GM18519 (cell line): ENCODE data around the gene MYO1D.

ENCODE experiments used
- ATAC-seq: cut with Tn5 transposase; IDR thresholded peaks from one replicate; pipeline ENCODE4 v1.9.1; 2021; ENCODE audit warnings: mild to moderate bottlenecking, moderate library complexity; ENCODE audit not compliant: unreplicated experiment, low FRiP score

The MYO1D gene

DNA sequence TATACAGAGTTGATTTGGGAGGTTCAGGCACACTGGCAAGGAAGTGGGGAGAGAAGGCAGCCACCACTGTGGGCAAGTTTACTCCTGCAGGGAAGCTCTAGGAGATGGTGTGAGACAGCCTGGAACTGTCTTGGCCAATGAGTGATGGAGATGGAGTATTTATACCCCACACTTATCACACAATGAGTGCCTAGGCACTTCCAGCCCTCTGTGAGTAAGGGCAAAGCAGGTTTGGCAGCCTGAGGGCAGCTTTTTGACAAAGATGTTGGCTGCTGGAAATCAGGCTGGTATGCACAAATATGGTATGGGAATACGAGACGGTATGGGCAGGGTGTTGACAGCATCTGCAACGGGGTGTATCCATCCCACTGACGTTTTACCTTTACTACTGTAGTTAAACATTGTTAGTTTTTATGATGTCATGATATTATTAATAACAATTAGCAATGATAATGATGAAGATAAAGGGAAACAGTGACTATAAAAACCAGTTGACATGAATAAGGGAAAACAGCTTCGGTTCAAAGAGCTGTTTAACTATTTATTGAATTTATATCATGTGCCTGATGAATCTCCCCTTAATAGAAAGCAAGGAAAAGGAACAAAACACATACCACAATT is 240.2 kb downstream of the MYO1D start:
- no peak for ATAC-seq

DNA sequence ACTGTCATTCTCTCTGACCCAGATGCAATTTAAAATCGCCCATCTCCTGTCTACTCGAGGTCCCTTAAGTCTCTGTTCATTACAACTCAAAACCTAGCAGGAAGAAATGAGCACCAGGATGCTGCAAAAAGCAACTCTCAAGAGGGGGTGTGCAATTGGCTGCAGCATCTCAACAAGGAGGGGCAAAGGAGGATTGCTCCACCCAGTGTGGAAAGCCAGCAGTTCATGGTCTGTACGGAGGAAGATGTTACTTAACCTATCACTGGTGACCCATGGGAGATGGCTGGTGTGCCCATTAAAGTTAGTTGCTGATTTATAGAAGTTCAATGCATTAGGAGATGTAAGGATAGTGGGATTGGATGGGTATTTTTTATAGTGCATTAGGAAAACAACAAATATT is 242.8 kb downstream of the MYO1D start:
- ATAC-seq: no peak

DNA sequence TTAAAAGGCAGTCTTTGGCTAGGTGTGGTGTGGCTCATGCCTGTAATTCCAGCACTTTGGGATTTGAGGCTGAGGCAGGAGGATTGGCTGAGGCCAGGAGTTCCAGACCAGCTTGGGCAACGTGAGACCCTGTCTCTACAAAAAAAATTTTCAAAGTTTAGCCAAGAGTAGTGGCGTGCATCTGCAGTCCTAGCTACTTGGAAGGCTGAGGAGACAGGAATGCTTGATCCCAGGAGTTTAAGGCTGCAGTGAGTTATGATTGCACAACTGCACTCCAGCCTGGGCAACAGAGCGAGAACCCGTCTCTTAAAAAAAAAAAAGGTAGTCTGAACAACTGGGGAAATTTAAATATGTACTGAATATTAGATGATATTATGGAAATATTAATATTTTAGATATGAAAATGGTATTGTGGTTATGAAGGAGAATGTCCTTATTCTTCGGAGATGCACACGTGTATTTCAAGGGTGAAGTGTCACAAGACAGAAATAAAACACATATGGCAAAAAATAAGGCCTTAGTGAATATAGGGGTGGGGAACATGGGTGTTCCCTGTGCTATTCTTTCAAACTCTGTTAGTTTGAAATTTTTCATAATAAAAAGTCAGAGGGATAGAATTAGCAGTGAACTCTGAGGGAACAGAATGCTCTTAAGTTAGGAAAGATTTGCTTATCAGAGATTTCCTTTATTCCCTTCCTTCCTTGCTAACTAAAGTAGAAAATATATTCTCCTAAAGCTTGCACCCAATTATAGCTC is 245.4 kb downstream of the MYO1D start:
- ATAC-seq: no peak

DNA sequence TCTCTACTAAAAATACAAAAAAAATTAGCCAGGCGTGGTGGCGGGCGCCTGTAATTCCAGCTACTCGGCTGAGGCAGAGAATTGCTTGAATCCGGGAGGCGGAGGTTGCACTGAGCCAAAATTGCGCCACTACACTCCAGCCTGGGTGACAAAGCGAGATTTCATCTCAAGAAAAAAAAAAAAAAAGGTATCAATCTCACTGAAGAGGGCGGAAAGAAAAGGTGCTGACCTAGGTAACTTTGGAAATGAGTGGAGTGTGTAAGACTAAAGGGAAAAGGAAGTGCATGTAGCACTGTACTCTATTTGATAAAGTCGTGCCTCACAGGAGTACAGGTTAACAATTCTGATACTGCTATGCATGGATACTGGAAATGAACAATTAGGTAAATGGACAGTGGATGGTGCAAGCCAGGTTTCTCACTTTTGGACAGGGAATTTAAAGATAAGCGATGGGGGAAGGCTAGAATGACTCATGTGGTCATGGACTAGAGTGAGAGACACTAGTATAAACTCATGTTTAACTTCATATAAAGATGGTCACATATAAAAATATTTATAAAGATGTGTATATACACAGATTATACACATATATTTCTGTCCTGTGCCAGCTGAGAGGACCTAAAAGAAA is 247.2 kb downstream of the MYO1D start:
- ATAC-seq: no peak

DNA sequence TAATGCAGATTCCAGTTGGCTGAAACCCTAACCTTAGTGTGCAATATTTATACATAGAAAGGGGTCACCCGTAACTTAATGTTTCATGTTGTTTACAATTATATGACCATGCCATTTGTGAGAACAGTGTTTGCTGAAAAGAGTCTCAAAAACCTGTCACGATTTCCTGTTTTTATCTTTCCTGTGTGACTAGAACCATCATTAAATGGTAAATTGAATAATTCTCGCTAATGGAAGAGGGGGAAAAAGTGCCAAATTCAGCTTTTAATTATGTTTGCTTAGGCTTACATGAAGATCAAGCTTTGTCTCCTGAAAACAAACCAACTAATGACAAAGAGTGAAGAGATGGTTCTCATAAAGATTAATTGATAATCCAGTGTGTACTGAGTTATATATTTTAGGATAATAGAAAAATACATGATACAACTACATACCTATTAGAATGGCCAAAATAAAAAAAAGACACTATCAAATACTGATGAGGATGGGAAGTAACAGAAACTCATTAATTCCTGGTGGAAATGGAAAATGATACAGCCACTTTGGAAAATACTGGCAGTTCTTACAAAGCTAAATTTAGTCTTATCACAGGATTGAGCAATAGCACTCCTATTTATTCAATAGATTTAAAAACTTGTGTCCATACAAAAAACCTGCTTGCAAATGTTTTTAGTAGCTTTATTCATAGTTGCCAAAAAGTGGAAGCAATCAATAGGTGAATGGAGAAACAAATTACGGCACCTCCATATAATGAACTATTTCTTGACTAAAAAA is 248.5 kb downstream of the MYO1D start:
- no peak for ATAC-seq

DNA sequence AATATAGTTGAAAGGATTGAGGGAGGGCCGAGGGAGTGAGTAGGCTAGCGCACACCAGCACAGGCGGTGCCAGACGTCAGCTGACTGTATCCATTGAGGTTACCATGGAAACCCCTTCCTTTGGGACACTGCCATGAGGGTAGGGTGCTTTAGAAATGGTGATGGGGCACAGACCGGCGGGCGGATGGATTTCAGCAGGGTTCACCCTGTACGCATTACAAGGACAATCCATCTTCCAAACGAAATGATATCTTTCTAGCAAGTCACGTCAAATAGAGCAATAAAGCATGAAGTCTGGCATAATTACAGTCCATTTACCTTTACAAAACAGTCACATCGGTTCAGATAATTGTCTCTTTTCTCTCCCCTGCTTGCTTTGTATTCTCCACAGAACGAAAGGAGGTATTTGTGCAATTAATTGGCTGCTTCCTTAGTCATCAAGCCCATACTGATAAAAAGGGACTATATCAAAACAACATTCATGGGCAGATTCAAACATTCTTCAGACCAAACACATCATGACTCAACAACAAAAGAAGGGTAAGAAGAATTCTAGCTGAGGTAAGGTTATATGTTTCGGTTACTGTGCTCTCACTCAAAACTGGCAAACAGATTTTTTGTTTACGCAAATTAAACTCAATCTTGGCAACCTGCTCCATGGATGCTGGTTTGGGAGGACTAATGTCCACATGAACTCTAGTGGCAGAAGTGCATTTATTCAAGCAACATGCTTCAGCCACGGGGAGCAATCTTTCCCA is 249.5 kb downstream of the MYO1D start:
- ATAC-seq: no peak

DNA sequence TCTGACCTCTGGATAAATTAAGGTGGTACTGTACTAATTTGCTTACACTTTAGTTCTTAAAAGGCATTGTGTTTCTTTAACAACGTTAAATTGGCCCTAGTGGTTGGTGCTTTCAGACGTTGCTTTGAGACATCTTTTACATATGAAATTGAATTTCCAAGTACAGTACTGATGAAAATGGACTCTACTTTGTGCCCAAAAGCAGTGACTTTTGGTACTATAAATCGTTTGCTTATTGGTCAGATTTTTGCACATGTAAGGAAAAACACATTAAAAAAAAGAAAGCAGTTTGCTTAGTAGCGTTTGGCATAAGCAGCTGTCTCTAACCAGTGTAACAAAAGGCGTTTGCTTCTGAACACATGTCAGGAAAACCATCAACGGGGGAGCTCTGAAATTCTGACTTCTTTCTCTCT is 250.5 kb downstream of the MYO1D start:
- no peak for ATAC-seq

DNA sequence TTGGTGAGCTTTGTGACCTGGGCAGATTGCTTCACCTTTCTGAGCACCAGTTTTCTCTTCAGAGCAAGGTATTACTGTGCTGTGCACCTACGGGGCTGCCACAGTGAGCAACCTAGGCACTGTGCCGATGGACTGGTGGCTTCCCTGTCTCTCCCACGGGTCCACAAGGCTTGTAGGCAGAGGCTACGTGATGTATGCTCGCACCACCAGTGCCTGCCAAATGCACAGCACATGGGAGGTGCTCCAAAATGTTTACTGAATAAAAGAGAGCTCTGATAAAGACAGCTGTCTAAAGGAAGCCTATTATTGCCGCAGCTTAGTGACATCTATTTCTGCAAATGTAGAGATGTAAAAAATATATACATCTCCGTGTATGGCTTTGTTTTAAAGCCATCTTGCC is 251.0 kb downstream of the MYO1D start:
- no peak for ATAC-seq

DNA sequence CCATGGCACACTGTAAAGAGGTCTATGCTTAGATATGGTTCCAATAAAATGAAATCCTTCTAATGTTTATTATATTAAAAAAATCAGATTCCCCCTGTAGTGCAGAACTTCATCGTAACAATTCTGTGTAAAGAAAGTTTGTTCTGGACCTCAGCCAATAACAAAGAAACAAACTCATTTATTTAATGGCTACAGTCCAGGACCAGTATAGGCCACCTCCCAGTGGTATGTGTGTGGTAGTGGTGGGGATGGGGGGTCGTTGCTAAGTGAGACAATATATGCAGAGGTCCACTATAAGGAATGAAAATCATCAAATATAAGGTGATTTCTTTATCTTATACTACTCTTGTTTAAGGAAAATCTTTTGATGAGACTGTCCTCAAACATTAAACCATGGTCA is 253.7 kb downstream of the MYO1D start:
- no peak for ATAC-seq

DNA sequence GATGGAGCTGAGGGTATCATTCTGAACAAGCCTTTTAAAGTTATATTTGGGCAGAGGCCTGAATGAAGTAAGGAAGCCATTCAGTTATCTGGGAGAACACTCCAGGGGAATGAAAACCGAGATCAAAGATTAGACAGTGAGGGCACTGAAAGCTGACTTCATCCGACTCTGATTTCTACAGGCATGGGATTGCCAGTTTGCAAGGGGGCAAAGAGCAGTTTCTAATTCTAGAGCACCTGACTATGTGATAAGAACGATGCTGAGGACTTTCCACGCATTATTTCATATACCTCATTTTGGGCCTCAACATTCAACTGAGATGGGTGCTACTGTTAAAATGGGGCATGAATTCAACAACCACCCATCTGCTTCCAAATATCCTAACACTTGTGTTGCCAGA is 254.4 kb downstream of the MYO1D start:
- no peak for ATAC-seq

DNA sequence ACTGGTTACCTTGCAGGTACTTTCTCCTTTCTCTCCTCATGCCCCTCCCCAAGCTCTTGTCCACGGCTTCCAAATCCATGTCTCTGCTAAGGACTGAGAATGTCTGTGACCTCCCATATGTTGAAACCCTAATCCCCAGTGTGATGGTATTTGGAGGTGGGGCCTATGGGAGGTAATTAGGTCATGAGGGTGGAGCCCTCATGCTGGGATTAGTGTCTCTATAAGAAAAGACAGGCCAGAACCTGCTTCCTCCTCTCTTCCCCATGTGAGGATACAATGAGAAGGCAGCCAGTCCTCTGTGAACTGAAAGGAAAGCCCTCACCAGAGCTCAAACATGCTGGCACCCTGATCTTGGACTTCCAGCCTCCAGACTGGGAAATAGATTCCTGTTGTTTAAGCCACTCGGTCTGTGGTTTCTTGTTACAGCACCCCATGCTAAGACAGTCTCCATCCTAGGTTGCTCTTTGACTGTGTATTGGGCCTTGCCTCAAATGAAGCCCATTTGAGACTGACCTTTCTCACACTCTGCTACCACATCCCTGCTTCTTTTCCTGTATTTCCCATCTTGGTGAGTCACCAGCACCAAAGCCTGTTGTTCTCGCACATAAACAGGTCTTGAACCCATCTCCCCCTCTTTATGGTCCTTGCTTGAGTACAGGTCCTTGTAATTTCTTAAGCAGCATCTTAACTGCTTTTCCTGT is 255.2 kb downstream of the MYO1D start:
- no peak for ATAC-seq

DNA sequence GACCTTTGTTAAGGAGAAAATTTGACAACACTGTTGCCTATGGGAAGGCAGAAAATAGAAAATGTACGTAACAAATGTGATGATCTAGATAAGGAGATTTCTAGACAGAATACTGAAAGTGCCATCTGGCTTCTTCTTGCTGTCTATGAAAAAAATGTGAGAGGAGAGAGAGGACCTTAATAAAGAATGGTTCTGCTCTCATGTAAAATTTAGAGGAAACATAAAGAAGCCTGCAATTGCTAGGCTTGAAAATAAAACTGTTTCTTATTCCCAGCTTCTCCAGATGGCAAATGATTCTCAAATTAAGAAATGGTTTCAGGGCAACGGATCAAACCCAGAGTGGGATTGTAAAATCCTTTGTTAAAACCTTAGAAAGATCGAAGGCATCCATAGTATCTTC is 261.6 kb downstream of the MYO1D start:
- no peak for ATAC-seq

DNA sequence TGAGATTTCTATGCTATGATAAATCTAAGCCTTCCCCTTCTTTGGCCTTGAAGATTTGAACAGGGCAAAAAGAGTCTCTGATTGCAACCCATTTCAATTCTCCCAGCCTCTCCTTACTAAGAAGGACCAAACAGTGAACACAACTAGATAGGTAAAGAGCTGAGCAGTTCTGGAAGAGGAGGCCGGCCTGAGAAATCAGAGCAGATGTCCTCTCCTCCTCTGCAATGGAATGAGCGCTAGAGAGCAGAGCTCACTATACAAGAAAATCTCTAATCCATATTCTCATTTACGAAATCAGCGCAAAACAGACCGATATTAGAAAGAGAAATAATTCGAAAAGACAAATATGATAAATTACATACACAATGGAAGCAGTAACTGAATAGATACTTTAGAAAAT is 266.0 kb downstream of the MYO1D start:
- no peak for ATAC-seq

DNA sequence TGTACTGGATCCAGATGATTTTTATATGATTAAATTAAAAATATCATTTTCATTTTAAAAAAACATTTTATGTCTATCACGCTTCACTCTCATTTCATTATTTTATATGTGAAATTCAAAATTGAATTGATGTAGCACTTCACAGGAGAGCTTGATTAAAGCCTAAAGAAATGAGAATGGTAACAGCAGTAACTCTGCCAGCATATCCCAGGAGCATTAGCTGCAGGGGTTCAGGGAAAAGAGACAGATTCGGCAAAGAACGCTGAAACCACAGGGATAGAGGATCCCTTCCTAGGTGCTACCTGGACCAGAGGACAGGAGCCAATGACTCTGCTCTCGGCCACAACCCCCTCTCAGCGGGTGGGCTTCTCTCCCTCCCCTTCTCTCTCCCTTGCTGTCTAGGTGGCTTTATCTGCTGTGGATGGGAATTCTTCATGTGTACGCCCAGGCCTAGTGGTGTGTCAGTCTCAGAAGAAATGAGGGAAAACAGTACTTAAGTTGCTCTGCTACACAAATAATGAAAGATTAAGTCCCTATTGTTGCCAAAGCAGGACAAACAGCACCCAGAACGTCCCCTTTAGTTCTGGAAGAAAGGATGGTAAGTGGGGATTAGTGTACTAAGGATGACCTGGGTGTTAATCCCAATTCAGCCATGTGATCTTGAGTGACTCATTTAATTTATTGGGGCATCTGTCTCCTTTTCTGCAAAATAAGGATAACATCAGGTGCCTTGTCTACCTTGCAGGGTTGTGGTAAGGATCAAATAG is 266.9 kb downstream of the MYO1D start:
- no peak for ATAC-seq

DNA sequence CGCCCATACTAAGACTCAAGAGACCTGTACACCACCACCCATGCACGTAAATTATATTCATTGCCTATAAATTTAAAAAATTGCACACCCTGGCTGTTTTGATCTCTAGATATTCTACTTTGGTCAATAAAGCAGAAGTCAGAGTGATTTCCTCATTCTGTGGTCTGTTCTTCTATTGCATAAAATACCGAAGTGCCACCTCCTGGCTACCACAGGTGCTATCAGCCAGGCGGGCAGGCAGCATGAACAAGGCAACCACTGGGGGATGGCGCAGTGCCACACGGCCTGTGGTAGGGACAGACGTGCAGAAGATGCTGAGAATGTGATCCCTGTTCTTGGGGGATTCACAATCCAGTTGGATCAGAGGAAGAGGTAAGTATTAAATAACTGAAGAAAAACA is 267.8 kb downstream of the MYO1D start:
- no peak for ATAC-seq

DNA sequence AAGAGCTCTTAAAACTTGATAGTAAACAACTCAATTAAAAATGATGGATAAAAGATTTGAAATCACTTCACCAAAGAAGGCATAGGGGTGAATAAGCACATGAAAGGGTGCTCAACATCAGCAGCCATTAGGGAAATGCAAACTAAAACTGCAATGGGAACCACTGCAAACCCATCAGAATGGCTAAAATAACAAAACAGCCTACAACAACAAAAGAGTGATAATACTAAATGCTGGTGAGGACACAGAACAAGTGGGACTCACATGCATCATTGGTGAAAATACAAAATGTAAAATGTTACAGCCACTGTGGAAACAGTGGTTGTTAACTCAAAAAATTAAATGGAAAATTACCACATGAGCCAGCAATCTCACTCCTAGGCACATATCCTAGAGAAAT is 268.7 kb downstream of the MYO1D start:
- no peak for ATAC-seq

DNA sequence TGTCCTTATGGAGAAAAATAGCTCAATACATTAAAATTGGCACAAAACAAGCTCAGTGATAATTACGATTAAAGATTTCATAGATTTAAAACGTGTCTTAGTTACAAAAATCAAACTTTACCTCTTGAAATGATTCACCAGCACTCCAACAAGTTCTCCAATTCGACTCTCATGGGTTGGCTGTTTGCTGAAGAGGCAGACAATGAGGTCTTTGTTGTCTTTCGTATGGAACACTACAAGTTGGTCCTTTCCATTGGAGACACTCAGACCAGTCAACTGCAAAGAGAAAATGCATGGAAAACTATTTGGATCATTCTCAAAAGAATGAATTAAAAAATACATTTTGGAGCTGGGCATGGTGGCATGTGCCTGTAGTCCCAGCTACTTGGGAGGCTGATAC is 272.0 kb downstream of the MYO1D start:
- ATAC-seq: no peak

DNA sequence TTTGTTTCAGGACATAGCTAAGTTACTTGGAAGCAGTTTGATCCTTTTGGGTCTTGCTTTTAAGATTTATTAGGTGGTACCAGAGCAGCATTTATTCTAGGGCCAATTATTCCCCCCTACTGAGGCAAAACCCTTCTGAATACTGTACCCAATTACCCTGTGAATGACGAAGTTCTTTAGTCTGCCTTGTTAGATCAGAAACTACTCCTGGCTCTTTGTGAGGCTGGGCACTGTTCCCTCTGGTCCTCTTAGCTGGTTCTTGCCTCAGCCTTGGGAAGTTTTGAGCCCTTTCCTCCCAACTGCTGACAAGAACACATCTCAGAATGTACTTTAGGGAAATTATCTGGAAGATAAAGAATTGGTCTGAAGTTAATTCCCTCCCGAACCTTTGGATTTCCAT is 274.5 kb downstream of the MYO1D start:
- ATAC-seq: no peak

DNA sequence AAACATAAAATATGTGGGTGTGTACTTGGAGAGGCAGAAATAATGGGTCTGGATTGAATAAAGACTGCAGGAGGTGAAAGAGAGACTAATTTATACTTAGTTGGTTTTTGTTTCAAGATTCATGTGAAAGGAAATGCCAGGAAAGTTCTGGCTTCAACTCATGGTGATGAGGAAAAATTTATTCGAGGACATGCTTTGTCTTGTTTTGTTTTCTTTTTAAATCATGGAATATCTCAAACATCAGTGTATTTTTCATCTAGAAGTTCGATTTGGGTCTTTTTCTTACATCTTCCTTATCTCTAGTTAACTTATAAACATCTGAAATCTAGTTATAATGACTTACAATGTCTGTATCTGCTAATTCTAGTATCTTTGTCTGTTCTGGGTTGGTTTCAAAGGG is 275.1 kb downstream of the MYO1D start:
- ATAC-seq: no peak
